Kidney (tissue), 14 donors: ENCODE measurements around the gene CEP55. TPM values are rescaled to one million over a fixed set of nuclear protein-coding genes. Genes with fewer than 3 reads are reported as not detected.
"Not testable (repeated sequence)": the region's sequence is repeated elsewhere in the genome, so short reads cannot be mapped to it uniquely, and the experiment has no call there.

ENCODE experiments used
- DNase-seq, 5 donors: peaks; one replicate each; pipeline ENCODE4 v3.0.0-alpha.2; 2013 to 2020
- FAIRE-seq: peaks from 2 replicates; lab custom pipeline; 2012; peaks lifted over from hg19 to GRCh38; lab: Jason Lieb, UNC
- H3K27ac ChIP-seq, 2 donors: one replicate each; pipeline ENCODE4 v1.7.0; 2013; ENCODE audit warnings: low read depth in 2 of 2, low read length in 2 of 2, inconsistent platforms in 1 of 2
- H3K27me3 ChIP-seq: one replicate; pipeline ENCODE4 v1.7.1; 2013; ENCODE audit warnings: low read length, inconsistent platforms; ENCODE audit not compliant: control insufficient read depth, insufficient read depth
- H3K36me3 ChIP-seq, 3 donors: one replicate each; pipeline versions ENCODE4 v1.7.0 to v1.7.1; 2013; ENCODE audit warnings: low read length in 3 of 3, control low read depth in 1 of 3, inconsistent platforms in 1 of 3; ENCODE audit not compliant: insufficient read depth in 3 of 3, control insufficient read depth in 2 of 3
- H3K4me1 ChIP-seq, 3 donors: one replicate each; pipeline versions ENCODE4 v1.7.0 to v1.7.1; 2013; ENCODE audit warnings: low read length in 3 of 3, inconsistent platforms in 1 of 3, low read depth in 1 of 3; ENCODE audit not compliant: control insufficient read depth in 2 of 3, insufficient read depth in 2 of 3
- H3K4me3 ChIP-seq, 3 donors: one replicate each; pipeline versions ENCODE4 v1.7.0 to v1.8.1; 2013; ENCODE audit warnings: low read length in 3 of 3, control low read depth in 1 of 3, inconsistent platforms in 1 of 3
- H3K9ac ChIP-seq, 3 donors: one replicate each; pipeline versions ENCODE4 v1.7.0 to v1.7.1; 2013; ENCODE audit warnings: low read length in 3 of 3, control low read depth in 1 of 3, inconsistent platforms in 1 of 3
- H3K9me3 ChIP-seq, 3 donors: one replicate each; pipeline versions ENCODE4 v1.7.0 to v1.7.1; 2013; ENCODE audit warnings: low read length in 3 of 3, control low read depth in 1 of 3, inconsistent platforms in 1 of 3; ENCODE audit not compliant: control insufficient read depth in 2 of 3, insufficient read depth in 1 of 3
- intact Hi-C: fragments of 100-400 bp; cut with DNase I; formaldehyde crosslinking; loops from one replicate; pipeline ENCODE4 v1.11.1; 2022
- polyA plus RNA-seq: library from polyadenylated mRNA; stranded (reverse); fragments of 350-450 nt; fragmentation: Illumina TruSeq; extraction: RNeasy Lipid Tissue Mini Kit (QIAGEN cat#74804); gene quantifications from one replicate; pipeline ENCODE4 v1.2.3, GENCODE V29; 2014; ENCODE audit warnings: low read depth, low replicate concordance; ENCODE audit not compliant: insufficient read depth
- total RNA-seq: library from RNA; stranded (reverse); fragmentation: NEBNext Ultra II Directional; extraction: Animal tissue kit (Norgen Biotek cat#: 25700); gene quantifications from one replicate; pipeline ENCODE4 v1.2.1, GENCODE V29; 2021
- TF ChIP-seq, protein P1 (sequence below): IDR thresholded peaks from 3 replicates; pipeline ENCODE4 v1.5.1; 2012; ENCODE audit warnings: mild to moderate bottlenecking, moderate library complexity, borderline replicate concordance; ENCODE audit not compliant: insufficient read depth; ENCODE audit errors: extremely low read depth
- donor health status: control.
- donor health status: control.
- donor health status: control.
- donor health status: control.
- donor health status: control.
- donor health status: DM: yes; HTN: yes; CAD: no.
- donor health status: Normal renal cell carcinoma (clear cell type).

The CEP55 gene
- total and polyA plus RNA-seq, 2 donors from 2014 or later = 0.39 to 0.88 TPM

DNA sequence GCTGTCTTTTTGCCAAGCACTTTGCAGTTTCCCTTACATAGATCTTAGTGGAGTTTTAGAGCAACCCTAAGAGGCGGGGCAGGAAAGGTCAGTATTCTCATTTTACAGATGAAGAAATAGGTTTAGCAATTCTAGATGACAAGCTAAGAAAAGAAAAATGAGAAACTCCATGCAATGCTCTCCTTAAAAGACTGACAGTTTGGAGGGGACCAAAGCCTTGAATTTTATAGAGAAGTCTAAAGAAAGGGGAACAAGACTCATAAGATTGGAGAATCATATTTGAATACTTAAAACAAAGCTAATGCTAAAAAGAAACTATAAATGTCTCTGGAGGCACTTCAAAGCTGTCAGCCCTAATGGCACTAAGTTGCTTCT, 19.6 kb downstream of the CEP55 start:
- DNase-seq = no peak
- Histone ChIP-seq H3K4me3 (no peak overlapping the region), H3K27ac (no peak overlapping the region), H3K9ac (no peak overlapping the region), H3K36me3 (no peaks in the 10 kb centered on the region), H3K9me3 (no peaks in the 10 kb centered on the region), H3K4me1 (no peaks in the 10 kb centered on the region), H3K27me3 (no peaks in the 10 kb centered on the region)
- TF ChIP-seq, protein P1, sequence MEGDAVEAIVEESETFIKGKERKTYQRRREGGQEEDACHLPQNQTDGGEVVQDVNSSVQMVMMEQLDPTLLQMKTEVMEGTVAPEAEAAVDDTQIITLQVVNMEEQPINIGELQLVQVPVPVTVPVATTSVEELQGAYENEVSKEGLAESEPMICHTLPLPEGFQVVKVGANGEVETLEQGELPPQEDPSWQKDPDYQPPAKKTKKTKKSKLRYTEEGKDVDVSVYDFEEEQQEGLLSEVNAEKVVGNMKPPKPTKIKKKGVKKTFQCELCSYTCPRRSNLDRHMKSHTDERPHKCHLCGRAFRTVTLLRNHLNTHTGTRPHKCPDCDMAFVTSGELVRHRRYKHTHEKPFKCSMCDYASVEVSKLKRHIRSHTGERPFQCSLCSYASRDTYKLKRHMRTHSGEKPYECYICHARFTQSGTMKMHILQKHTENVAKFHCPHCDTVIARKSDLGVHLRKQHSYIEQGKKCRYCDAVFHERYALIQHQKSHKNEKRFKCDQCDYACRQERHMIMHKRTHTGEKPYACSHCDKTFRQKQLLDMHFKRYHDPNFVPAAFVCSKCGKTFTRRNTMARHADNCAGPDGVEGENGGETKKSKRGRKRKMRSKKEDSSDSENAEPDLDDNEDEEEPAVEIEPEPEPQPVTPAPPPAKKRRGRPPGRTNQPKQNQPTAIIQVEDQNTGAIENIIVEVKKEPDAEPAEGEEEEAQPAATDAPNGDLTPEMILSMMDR = no peak
- FAIRE-seq = no peak
- intact Hi-C loops = no loop called here

GRCh38 chr10:93518531-93518930, 22.1 kb downstream of the CEP55 start:
- H3K4me1 ChIP-seq = no peaks in the 10 kb centered on the region
- H3K9ac ChIP-seq = no peak overlapping the region
- FAIRE-seq (no peak), DNase-seq (no peak)
- intact Hi-C loops = no loop called here
- H3K27me3 ChIP-seq = no peaks in the 10 kb centered on the region
- TF ChIP-seq, protein P1 = no peak
- no peak overlapping the region for H3K27ac ChIP-seq
- H3K9me3 ChIP-seq = no peaks in the 10 kb centered on the region
- no peak overlapping the region for H3K4me3 ChIP-seq
- H3K36me3 ChIP-seq = no peaks in the 10 kb centered on the region

GRCh38 chr10:93535293-93535692, 38.9 kb downstream of the CEP55 start:
- no peak overlapping the region for H3K9ac ChIP-seq
- no peaks in the 10 kb centered on the region for H3K9me3 ChIP-seq
- intact Hi-C loops = no loop called here
- H3K27me3 ChIP-seq = no peaks in the 10 kb centered on the region
- FAIRE-seq (no peak), DNase-seq (no peak)
- H3K4me3 ChIP-seq = no peak overlapping the region
- TF ChIP-seq, protein P1 = no peak
- no peaks in the 10 kb centered on the region for H3K4me1 ChIP-seq
- H3K27ac ChIP-seq = no peak overlapping the region
- H3K36me3 ChIP-seq = no peaks in the 10 kb centered on the region

DNA sequence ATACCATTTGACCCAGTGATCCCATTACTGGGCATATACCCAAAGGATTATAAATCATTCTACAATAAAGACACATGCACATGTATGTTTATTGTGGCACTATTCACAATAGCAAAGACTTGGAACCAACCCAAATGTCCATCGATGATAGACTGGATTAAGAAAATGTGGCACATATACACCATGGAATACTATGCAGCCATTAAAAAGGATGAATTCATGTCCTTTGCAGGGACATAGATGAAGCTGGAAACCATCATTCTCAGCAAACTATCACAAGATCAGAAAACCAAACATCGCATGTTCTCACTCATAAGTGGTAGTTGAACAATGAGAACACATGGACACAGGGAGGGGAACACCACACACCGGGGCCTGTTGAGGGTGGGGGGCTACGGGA, 44.5 kb downstream of the CEP55 start:
- H3K9me3 ChIP-seq, intact Hi-C loops, H3K9ac ChIP-seq, H3K27me3 ChIP-seq, H3K27ac ChIP-seq, H3K4me1 ChIP-seq, H3K36me3 ChIP-seq, DNase-seq, FAIRE-seq, H3K4me3 ChIP-seq: not testable (repeated sequence)
